ENCODE data around the gene FAM13A.
"Not testable (repeated sequence)": the region's sequence is repeated elsewhere in the genome, so short reads cannot be mapped to it uniquely, and the experiment has no call there.

The FAM13A gene

DNA sequence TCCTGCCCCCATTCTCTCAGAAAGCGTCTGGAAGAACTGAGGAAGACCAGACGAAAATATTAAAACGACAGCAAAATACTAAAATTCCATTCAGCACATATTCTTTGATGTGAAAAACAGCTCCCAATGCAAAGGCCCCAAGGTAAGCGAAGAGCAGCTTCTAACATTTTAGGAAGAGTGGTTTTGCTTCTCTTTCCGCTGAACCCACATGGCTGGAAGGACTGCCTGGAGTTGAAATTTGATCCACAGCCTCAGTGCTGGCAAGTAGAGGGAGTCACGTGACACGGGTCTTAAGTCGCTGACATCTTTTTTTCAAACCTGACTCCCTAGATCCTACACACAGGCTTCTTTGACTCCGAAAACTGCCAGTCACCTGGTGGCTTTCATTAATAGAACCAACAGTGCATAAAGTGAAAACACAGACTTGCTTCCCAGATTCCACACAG is at the start of gene FAM13A:
Gene FAM13A (minus strand): TSS at position 233 of the 446 bp plus-strand sequence. CDS start 221 bp downstream, at position 12.
- DNase-seq: no peak

GRCh38 chr4:89105726-89106125 is 48.7 kb upstream of the FAM13A start:
- no peak for DNase-seq

GRCh38 chr4:89101256-89102161 is 44.5 kb upstream of the FAM13A start:
- no peak for DNase-seq

DNA sequence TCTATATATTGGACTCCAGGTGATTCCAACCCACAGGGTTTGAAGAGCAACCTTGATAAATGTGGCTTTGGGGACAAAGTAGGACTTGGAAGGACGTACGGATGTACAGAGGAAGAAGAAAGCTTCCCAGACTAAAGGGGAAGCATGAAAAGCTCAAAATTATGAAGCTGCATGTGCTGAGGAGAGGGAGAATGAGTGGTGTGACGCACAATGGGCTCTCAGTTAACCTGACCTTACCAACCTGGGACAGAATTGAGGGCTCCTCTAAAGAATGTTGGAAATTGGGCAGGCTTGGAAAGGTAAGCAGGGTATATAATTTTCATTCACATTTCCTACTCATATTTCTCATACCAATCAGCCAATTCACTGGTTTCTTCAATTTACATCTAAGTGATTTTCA is 43.9 kb upstream of the FAM13A start:
- no peak for DNase-seq

- no peak for DNase-seq
These were observed 42.5 kb upstream of the FAM13A start for GRCh38 chr4:89099471-89099870.

- DNase-seq: no peak
These were observed 42.0 kb upstream of the FAM13A start for GRCh38 chr4:89099034-89099433.

DNA sequence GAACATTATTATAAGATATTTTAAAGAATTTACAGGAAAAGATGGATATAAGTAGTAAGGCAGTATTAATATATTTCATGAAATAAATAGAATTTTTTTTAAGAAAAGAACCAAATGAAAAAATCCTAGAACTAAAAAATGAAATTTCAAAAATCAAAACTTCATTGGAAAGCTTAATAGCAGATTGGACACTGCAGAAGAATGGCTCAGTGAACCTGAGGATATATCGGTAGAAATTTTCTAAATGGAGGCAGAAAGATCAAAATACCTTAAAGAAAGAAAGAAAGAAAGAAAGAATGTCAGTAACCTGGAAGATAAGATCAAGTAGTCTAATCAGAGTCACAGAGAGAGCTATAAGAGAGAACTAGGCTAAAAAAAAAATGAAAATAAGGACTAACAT is 21.3 kb upstream of the FAM13A start:
- DNase-seq: no peak

DNA sequence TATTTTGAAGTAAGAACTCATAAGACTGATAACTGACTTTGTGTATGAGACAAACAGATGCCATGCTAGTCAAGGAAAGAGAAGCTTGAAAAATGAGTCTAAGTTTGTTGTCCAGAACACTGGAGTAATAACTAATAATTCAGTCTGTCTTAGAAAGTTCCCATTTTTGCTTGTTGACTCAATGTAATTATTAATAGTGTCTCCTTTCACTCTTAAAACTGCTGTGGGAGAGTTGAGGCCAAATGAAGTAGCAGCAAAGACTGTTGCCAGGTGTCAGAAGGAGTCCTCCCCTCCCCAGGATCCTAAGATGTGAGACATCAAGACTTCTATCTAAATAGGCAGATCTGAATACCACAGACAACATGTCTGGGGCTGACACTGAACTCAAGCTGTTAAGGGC is 20.8 kb upstream of the FAM13A start:
- no peak for DNase-seq

- DNase-seq: no peak
These were observed 15.9 kb upstream of the FAM13A start for GRCh38 chr4:89072921-89073320.

DNA sequence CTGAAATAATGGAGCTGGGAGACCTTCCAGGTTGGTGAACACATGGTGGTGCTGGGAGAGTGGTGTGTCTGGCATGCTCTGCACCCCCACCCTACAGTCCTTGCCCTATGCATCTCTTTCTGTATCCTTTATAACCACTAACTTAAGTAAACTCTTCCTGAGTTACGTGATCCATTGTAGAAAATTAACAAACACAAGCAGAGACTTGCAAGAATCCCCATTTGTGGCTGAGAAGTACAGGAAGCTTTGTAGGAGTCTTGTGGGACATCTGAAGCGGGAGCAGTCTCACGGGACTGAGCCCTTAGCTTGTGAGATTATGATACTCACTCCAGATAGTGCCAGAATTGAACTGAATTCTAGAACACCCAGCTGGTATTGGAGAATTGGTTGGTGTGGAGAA is 14.3 kb upstream of the FAM13A start:
- no peak for DNase-seq

DNA sequence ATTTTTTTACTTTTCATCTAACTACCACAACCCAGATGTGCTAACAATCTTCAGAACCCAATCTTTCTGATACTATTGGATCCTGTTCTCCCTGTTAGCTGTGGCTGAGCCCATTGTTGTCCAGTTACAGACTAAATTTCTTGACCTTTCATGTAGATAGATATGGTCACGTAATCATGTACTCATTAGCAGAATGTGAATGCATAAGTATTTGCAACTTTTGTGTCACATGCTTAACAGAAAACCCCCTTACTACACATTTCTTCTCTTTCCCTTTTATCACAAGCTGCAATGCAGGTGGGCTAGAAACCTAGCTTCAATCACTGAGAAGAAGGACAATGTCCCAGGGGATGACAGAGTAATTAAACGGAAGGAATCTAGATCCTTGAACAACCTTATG is 13.1 kb upstream of the FAM13A start:
- no peak for DNase-seq

DNA sequence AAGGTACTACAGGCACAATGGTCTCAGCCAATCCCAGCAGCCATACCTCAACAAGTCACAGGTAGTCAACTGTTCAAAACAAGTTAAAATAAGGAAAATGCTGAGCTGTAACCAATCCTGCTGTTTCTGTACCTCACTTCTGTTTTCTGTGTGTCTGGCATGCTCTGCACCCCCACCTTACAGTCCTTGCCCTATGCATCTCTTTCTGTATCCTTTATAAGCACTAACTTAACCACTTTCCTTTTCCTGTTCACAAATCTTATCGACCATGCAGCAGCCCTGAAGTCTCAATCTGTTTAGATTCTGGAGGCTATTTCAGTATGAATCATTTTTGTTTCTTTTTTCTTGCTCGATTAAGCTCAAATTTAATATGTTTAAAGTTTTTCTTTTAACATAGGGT is 12.5 kb upstream of the FAM13A start:
- DNase-seq: no peak

DNA sequence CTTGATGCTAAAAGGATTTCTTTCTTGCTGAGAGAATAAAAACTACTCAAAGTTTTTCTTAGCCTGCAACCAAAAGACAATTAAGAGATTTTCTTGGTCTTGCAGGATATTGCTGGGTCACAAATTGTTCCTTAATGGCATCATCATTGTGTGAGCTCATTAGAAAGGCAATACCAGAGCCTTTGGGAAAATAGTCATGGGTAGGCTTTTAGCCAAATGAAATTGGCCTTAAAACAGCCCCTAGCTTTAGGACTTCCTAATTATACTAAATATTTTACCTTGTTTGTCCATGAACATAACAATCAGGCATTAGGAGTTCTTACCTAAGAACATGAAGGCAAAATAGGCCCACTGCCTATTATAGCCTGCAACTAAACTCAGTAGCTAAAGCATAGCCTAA is 10.4 kb upstream of the FAM13A start:
- no peak for DNase-seq

- no peak for DNase-seq
These were observed 7.9 kb upstream of the FAM13A start for GRCh38 chr4:89064848-89065247.

DNA sequence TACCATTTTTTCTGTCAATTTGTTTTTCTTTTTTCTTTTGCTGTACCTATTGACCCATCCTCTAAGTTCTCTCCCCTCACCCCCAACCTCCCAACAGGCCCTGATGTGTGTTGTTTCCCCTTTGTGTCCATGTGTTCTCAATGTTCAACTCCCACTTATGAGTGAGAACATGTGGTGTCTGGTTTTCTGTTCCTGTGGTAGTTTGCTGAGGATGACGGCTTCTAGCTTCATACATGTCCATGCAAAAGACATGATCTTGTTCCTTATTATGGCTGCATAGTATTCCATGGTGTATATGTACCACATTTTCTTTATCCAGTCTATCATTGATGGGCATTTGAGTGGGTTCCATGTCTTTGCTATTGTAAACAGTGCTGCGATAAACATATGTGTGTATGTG is 859 bp upstream of the FAM13A start:
- not testable (repeated sequence) for DNase-seq

DNA sequence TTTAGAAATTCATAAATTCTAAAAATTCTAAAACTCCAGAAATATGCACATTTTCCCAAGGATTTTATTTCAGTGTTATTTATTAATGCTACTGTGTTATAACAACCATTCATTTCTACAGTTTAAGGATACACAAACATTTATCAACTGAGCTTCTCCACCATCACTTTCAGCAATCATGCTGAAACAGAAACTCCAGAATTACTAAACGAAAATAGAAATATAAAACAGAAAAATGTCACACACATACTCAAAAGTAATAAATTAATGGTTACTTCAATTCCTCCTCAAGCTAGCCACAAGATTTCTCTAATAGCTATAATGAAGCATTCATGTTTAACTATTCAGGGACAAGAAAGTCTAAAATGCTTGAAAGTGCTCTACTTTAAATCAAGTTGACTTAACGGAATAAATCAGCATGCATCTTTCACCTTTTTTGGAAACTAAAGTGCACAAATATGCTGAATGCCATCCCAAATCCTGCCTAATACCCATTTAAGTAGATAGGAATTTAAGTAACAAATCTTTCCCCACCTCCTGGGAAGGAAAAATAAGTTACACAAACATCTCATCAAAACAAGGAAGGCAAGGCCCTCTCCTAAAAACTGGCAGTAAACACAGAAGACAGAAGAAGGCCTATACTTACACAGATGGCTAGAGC is 563 bp downstream of the FAM13A start:
- no peak for DNase-seq

DNA sequence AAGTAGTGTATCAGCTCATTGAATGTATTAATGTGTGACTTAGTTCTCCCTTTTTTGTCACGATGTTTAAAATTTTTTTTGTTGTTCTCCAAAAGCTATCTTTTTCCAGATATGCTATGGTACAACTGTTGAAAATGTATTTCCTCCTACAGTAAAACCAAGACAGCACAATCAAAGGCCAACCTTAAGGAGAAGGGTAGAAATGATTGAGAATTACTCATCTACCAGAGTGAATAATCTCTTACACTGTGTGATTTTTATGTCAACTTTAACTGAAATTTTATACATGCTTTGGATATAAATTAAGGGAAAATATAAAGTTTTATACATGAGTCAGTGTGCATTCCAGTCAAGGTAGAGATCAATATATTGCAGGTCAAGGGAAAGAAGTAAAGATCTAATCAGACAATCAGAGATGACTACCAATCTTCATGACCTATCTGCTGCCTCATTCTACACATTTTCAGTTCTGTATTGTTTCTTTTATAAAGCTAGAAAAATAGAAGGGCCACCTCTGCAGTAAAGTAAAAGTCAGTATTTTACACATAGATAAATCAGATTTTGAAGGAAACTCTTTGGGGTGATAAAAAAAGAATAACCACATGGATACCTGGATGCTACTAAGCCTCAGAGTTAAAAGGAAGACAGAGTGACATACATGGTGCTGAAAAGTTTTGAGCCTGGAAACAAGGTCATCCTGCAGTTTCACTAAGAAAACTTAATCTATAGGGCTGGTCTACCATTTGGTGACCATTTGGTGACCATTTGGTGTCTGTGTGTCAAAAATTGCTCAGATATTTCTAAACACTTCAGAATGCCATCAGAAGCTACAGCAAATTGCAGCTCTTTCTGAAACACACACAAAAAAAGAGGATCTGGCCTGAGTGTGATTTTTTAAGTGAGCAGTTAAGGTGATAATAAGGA is 1.6 kb downstream of the FAM13A start:
- DNase-seq: no peak

- no peak for DNase-seq
These were observed 2.4 kb downstream of the FAM13A start for GRCh38 chr4:89054627-89055026.

GRCh38 chr4:89049853-89050252 is 7.1 kb downstream of the FAM13A start:
- DNase-seq: no peak

DNA sequence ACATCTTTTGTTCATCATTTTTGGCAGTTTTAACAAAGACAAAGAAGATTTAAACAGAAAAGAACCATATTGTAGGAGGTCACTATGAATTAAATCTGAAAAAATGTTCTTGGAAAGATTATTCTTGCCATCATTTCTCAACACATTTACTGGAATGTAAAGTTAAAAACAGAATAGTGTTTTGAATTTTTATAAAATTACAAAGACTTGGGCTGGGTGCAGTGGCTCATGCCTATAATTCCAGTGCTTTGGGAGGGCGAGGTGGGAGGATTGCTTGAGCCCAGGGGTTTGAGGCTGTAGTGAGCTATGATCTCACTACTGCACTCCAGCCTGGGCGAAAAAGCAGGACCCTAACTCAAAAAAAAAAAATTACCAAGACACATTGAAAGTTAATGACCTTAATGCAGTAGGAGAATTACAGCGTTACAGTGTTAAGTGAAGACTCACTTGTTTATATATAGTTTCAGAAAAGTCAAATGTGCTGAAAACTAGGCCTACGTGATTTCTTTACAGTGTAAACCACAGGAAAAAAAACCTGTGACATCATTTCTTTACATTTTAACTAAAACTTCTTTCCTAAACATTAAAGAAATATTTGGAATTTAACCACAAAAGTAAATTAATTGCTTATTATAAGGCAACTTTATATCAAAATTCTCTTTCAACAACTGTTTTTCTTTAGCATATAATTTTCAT is 7.9 kb downstream of the FAM13A start:
- DNase-seq: no peak

DNA sequence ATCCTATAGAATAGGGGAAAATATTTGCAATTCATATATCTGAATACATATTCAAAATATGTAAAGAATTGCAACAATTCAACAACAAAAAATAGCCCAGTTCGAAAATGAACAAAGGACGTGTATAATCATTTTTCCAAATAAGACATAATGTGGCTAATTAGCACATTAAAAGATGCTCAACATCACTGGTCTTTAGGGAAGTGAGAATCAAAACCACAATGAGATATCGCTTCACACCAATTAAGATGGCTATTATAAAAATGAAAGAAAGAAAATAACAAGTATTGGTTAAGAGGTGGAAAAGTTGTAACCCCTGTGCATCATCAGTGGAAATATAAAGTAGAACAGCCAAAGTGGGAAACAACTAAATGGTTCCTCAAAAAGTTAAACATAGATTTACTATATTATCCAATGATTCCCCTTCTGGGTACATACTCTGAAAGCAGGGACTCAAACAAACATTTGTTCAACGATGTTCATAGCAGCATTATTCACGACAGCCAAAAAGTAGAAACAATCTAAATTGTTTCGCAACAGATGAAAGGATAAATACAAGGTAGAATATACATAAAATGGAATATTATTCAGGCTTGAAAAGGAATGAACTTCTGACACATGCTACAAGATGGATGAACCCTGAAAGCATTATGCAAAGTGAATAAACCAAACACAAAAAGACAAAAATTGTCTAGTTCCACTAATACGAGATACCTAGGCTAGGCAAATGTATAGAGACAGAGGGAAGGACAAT is 12.7 kb downstream of the FAM13A start:
- no peak for DNase-seq

DNA sequence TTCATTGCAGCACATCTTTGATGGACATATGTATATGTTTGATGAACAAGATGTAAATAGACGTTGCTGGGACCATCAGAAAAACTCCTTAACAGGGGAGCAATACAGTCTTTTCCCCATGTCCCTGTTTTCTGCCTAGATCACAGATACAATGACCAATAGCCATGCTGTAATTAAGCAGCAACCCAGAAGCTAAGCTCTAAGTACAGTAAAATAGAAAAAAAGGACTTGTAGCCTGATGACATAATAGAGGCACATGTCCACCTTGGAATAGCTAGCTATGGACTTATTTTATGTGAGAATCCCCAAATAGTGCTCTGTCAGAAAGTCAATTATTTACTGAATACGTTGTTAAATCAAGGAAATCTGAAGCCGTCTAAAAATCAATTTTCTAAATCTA is 14.9 kb downstream of the FAM13A start:
- DNase-seq: no peak

Measured in CD4-positive, alpha-beta T cell treated with Interleukin-6 for 4 hours (primary cell).